Psoas muscle (tissue), 8 donors: ENCODE data around the gene ABCG1. TPM values are rescaled to one million over a fixed set of nuclear protein-coding genes. Genes with fewer than 3 reads are reported as not detected.
A peak's percentile ranks its signal among the peaks of the same experiment; 100 is the strongest.

ENCODE experiments used
- ATAC-seq, 4 donors: fragments of 200-7000 bp; cut with Tn5 transposase; one replicate each; pipeline ENCODE4 v1.9.1; 2020; ENCODE audit warnings: moderate library complexity in 3 of 4, mild to moderate bottlenecking in 2 of 4
- DNase-seq, 2 donors: peaks; one replicate each; pipeline ENCODE4 v3.0.0-alpha.2; 2020
- H3K27ac ChIP-seq: fragments of 200-600 bp; one replicate; pipeline ENCODE4 v1.8.0; 2022
- H3K27me3 ChIP-seq, 3 donors: fragments of 200-600 bp in 1 of 3; one replicate each; pipeline versions ENCODE4 v1.6.1 to v1.8.0; 2013 to 2022; ENCODE audit warnings: low read length in 2 of 3, mild to moderate bottlenecking in 2 of 3, moderate library complexity in 1 of 3; ENCODE audit not compliant: insufficient read depth in 3 of 3
- H3K36me3 ChIP-seq, 2 donors: fragments of 200-600 bp in 1 of 2; one replicate each; pipeline versions ENCODE4 v1.6.1 to v1.8.0; 2013 to 2022; ENCODE audit warnings: low read depth in 1 of 2, mild to moderate bottlenecking in 1 of 2, moderate library complexity in 1 of 2; ENCODE audit not compliant: insufficient read depth in 1 of 2
- H3K4me1 ChIP-seq: fragments of 200-600 bp; one replicate; pipeline ENCODE4 v1.8.0; 2022
- H3K4me3 ChIP-seq: fragments of 200-600 bp; one replicate; pipeline ENCODE4 v1.8.0; 2022; ENCODE audit warnings: mild to moderate bottlenecking
- H3K9me3 ChIP-seq: fragments of 200-600 bp; one replicate; pipeline ENCODE4 v1.8.0; 2022
- CTCF ChIP-seq: fragments of 200-600 bp; IDR thresholded peaks from one replicate; pipeline ENCODE4 v1.8.0; 2022; ENCODE audit warnings: antibody characterized with exemption
- WGBS, 3 donors: extraction: QIAGEN DNeasy Blood & Tissue Kit; methylation state at CpG; one replicate each; pipeline versions ENCODE4 v1.1.6 to v1.1.7; 2013; 5-methylcytosine and 5-hydroxymethylcytosine counted together
- intact Hi-C, 2 donors: fragments of 100-400 bp; cut with DNase I; formaldehyde crosslinking; loops; one replicate each; pipeline versions ENCODE4 v1.11.0 to v1.14.2; 2022
- polyA plus RNA-seq, 3 donors: library from polyadenylated mRNA; stranded (reverse); fragments of 200-250 nt; gene quantifications; one replicate each; pipeline ENCODE4 v1.2.3, GENCODE V29; 2013
- total RNA-seq, 4 donors: library from RNA; stranded (reverse); fragmentation: NEBNext Ultra II Directional in 2 of 4; extraction: Animal tissue kit (Norgen Biotek cat#: 25700) in 2 of 4; gene quantifications; one replicate each; pipeline versions ENCODE4 v1.2.1 to v1.2.4, GENCODE V29; 2021 to 2023
- donor health status: healthy with polysubstance abuse.
- donor health status: DM: no; HTN: no; CAD: no; lungs with moderate emphysema.
- donor health status: Bipolar disorder and iron deficiency.
- donor health status: healthy.
- donor health status: DM: yes; HTN: yes; CAD: no.
- donor health status: DM: no; HTN: no; CAD: no.
- donor health status: DM: no; HTN: no; CAD: no.
- donor health status: DM: yes; HTN: yes; CAD: no.

ABCG1 gene
- total and polyA plus RNA-seq, 7 donors: 2.9 to 35.8 (median 4.4) TPM

GRCh38 chr21:42235593-42235992 is 16.7 kb downstream of the ABCG1 start:
- intact Hi-C loops: loop anchor here in 1 of 2 donors (10.0 kb wide), 1 partner anchor 289 kb away; no protein-coding TSS in a partner anchor
- H3K4me3 ChIP-seq: peak overlapping the region; percentile 70
- TF ChIP-seq CTCF: no peak
- peak in 1 of 4 donors; percentile 12 for ATAC-seq
- peak in 1 of 2 donors; percentile 38 for DNase-seq
- peak overlapping the region; percentile 96 for H3K27ac ChIP-seq
- 19 to 38% (median 36%) methylated on average over 9 of the region's 9 CpGs for WGBS, 3 donors
- no peaks in the 10 kb centered on the region for H3K9me3 ChIP-seq
- H3K27me3 ChIP-seq: no peaks in the 10 kb centered on the region
- peaks cover 66% of the 10 kb centered on the region for H3K4me1 ChIP-seq
- no peaks in the 10 kb centered on the region for H3K36me3 ChIP-seq

- H3K4me3 ChIP-seq: peak overlapping the region; percentile 70
- 10 to 19% (median 13%) methylated on average over 10 of the region's 10 CpGs for WGBS, 3 donors
- DNase-seq: peak; percentile 42 to 73
- no peak for TF ChIP-seq CTCF
- no peaks in the 10 kb centered on the region for H3K27me3 ChIP-seq
- no peaks in the 10 kb centered on the region for H3K36me3 ChIP-seq
- H3K4me1 ChIP-seq: peaks cover 62% of the 10 kb centered on the region
- H3K27ac ChIP-seq: peak overlapping the region; percentile 96
- H3K9me3 ChIP-seq: no peaks in the 10 kb centered on the region
- ATAC-seq: peak in 2 of 4 donors; percentile 19
- intact Hi-C loops: loop anchor here in 1 of 2 donors (10.0 kb wide), 1 partner anchor 289 kb away; no protein-coding TSS in a partner anchor
Observed at GRCh38 chr21:42236014-42236413, 17.1 kb downstream of the ABCG1 start.

GRCh38 chr21:42236693-42237092 is 17.8 kb downstream of the ABCG1 start:
- Histone ChIP-seq H3K4me3 (peak overlapping the region; percentile 5), H3K36me3 (no peaks in the 10 kb centered on the region), H3K27me3 (no peaks in the 10 kb centered on the region), H3K27ac (peak overlapping the region; percentile 96), H3K9me3 (no peaks in the 10 kb centered on the region), H3K4me1 (peaks cover 55% of the 10 kb centered on the region)
- ATAC-seq: no peak
- intact Hi-C loops: loop anchor here in 1 of 2 donors (10.0 kb wide), 1 partner anchor 288 kb away; no protein-coding TSS in a partner anchor
- DNase-seq: peak in 1 of 2 donors; percentile 10
- 58 to 65% (median 59%) methylated on average over 3 of the region's 3 CpGs for WGBS, 3 donors
- no peak for TF ChIP-seq CTCF

- H3K36me3 ChIP-seq: no peaks in the 10 kb centered on the region
- H3K4me1 ChIP-seq: peaks cover 51% of the 10 kb centered on the region
- no peaks in the 10 kb centered on the region for H3K27me3 ChIP-seq
- H3K4me3 ChIP-seq: no peak overlapping the region
- intact Hi-C loops: loop anchor here in 1 of 2 donors (10.0 kb wide), 1 partner anchor 288 kb away; no protein-coding TSS in a partner anchor
- peak overlapping the region; percentile 96 for H3K27ac ChIP-seq
- WGBS, 3 donors: 54 to 73% (median 57%) methylated on average over 5 of the region's 5 CpGs
- DNase-seq: peak in 1 of 2 donors; percentile 11
- no peak for TF ChIP-seq CTCF
- ATAC-seq: no peak
- no peaks in the 10 kb centered on the region for H3K9me3 ChIP-seq
Observed at GRCh38 chr21:42237161-42237560, 18.2 kb downstream of the ABCG1 start.

GRCh38 chr21:42237577-42237976 is 18.6 kb downstream of the ABCG1 start:
- no peak for TF ChIP-seq CTCF
- Histone ChIP-seq H3K4me3 (no peak overlapping the region), H3K27me3 (no peaks in the 10 kb centered on the region), H3K27ac (peak overlapping the region; percentile 96), H3K36me3 (no peaks in the 10 kb centered on the region), H3K9me3 (no peaks in the 10 kb centered on the region), H3K4me1 (peaks cover 47% of the 10 kb centered on the region)
- peak in 1 of 2 donors; percentile 10 for DNase-seq
- ATAC-seq: no peak
- WGBS, 3 donors: 80 to 96% (median 86%) methylated on average over 3 of the region's 3 CpGs
- intact Hi-C loops: loop anchor here in 1 of 2 donors (10.0 kb wide), 1 partner anchor 287 kb away; no protein-coding TSS in a partner anchor
